SK-N-SH treated with all-trans-retinoic acid at 6 μM for 48 hours (cell line): ENCODE data around the gene MYH9.
"Not testable (repeated sequence)": the region's sequence is repeated elsewhere in the genome, so short reads cannot be mapped to it uniquely, and the experiment has no call there.

Source experiments
- OSR1 ChIP-seq: fragments of 250-450 bp; sonication (Bioruptor Pico); IDR thresholded peaks from 2 replicates; pipeline ENCODE4 v1.8.0; 2022; ENCODE audit warnings: moderate library complexity, mild to moderate bottlenecking, inconsistent platforms
- ZNF8 ChIP-seq: fragments of 450-650 bp; formaldehyde crosslinking; IDR thresholded peaks from 2 replicates; pipeline ENCODE4 v1.5.0; 2020; ENCODE audit warnings: mild to moderate bottlenecking, moderate library complexity

GRCh38 chr22:36424466-36424865 lies 36.7 kb upstream of the MYH9 start:
- not testable (repeated sequence) for TF ChIP-seq ZNF8; OSR1 (CRISPR knock-in tag)
